ENCODE results near the gene NATD1.

Gene NATD1

DNA sequence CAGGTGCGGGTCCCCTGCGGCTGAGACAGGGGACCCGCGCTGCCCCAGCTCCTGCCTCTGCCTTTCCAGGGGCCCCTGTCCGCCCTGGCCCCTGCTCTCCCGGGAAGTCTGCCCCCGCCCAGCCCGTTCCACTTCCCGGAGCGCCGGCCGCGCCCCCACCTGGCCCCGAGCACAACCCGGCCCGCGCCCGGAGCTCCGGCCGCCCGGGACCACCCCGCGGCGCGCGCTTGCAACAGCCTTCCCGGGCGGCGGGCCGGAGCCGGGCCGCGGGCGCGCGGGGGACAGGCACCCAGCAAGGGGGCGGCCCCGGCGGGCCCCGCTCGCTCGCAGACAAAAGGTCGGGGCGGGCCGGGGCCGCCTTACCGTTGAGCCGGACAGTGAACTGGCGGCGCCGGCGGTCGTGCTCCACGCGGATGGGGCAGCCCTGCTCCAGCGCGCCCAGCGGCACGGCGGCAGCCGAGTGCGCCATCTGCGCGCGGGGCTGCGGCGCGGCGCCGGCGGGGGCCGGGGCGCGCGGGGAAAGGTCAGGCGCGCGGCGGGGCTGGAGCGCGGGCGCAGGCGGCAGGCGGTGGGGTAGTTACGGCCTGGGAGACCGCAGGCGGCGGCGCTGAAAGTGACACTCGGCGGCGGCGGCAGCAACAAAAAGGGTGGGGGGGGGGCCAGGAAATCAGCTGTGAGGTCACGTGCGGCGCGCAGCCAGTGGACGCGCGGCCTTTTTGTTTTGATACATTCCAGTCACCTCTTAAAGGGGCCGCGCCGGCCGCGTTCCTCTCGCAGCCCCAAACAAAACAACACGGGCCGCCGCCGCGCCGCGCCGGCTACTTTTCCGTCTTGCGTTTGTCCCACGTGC, at the start of gene NATD1:
Gene NATD1, minus strand, starts transcription at position 615 of the 850 bp plus-strand sequence. Its CDS starts 146 bp downstream, at position 469.
- DNase-seq = peak; percentile 61

DNA sequence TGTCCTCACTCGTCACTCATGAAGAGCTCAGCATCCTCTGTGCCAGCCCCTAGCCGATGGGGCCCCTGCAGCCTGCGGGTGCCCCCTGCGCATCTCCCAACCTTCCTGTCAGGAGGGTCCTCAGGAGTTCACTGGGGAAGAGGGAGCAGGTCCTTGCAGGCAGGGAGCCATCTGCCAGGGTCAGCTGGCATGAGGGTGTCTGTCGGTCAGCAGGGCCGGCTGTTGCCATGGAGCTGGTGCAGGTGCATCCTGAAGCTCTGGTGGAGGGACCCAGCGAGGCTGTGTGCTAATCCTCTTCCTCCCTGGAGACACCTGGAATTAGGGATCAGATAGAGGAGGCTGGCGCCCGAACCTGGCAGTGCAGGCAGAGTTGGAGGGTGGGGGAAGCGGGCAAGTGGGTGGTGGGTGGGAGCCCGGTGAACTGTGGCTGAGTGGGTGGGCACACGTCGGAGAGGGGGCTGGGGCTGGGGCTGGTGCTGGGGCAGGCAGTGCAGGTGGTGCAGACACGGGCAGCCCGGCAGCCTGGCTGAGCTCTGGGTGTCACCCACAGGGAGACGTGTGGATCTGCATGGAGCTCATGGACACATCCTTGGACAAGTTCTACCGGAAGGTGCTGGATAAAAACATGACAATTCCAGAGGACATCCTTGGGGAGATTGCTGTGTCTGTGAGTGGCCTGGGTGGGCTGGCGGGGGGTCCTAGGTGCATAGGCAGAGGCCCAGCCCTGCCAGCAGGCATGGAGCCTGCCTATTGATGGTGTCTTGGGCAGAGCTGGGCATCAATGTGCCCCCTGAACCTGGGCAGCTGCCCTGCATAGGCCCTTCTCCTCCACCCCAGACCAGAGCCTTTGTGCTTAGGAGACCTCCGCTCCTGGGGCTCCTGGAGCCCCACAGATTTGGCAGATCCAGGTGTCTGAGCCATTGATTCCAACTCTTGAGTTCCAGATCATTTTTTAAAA, 48.7 kb upstream of the NATD1 start:
- no peak for DNase-seq

GRCh38 chr17:21300601-21301571, 47.7 kb upstream of the NATD1 start:
- DNase-seq = no peak

GRCh38 chr17:21299981-21300600, 46.9 kb upstream of the NATD1 start:
- DNase-seq = no peak

DNA sequence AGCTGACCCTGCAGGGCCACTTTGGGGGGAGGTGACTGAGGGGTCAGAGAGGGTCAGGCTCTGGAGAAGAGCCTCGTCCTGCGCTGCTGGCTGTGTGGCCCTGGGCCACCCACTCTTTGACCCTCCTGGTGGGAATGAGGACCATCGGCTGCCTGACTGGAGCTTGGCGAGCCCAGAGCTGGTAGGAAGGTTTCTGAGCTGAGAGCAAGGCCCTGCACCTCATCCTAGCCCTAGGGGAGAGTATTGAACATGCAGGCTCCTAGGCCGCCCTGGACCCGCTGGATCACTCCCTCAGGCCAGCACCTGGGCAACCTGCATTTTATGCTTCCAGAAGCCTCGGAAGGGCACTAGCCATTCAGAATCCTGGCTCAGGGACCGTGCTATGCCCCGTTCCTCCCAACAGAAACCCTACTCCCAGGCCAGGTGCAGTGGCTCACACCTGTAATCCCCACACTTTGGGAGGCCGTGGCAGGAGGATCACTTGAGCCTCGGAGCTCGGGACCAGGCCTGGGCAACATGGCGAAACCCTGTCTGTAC, 45.8 kb upstream of the NATD1 start:
- no peak for DNase-seq

DNA sequence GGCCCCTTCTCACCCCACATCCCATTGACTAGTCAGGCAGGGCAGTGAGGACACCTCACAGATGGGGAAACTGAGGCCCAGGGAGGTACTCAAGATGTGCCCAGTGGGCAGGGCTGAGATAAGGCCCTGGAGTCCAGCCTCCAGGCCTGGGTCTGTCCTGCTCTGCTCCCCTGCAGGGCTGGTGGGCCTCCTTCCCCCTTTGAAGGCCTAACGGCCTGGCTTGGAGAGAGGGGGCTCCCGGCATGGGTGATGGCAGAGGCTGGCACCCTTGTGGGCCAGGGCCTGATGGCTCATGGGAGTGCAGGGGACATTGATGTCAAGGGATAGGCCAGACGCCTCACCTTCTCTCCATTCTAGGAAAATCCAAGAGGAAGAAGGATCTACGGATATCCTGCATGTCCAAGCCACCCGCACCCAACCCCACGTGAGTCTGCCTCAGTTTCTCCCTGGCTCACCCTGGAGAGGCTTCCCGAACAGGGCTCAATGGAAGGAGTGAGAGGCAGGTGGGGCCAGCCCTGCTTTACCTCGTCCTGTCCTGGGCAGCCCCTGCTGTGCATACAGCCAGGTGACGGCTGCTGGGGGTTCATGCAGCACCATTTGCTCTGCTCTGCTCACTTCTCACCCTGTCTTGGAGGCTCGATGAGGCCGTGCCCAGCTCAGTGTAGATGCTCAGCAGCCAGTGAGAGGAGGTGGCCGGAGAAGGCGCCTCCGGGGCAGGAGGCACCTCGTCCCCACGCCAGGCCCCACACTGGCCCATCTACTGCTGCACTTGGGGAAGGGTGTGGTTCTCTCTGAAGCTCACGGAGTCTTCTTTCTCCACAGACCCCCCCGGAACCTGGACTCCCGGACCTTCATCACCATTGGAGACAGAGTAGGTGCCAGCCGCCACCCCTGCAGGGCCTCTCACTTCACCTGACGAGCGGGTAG, 45.1 kb upstream of the NATD1 start:
- no peak for DNase-seq

DNA sequence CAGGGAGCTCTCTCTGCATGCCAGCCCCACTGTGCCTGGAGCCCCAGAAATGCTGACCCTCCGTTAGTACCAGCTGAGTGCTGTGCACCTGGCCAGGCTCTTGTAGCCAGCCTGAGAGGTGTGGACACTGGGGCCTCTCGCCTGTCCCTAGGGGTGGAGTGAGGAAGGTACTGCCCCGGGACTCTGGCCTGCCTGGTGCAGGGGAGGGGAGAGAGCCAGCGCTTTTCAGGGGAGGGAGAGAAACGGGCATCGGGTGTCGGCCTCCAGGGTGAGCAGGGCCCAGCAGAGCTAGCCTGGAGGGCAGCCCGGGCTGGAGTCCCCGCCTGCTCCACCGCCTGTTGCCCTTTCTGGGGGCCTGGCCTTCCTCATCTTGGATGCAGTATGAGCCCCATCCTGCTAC, 44.4 kb upstream of the NATD1 start:
- DNase-seq = no peak

- DNase-seq = no peak
Measured at GRCh38 chr17:21297026-21297520, 43.9 kb upstream of the NATD1 start.

- DNase-seq = no peak
Measured at GRCh38 chr17:21296097-21297025, 43.2 kb upstream of the NATD1 start.

DNA sequence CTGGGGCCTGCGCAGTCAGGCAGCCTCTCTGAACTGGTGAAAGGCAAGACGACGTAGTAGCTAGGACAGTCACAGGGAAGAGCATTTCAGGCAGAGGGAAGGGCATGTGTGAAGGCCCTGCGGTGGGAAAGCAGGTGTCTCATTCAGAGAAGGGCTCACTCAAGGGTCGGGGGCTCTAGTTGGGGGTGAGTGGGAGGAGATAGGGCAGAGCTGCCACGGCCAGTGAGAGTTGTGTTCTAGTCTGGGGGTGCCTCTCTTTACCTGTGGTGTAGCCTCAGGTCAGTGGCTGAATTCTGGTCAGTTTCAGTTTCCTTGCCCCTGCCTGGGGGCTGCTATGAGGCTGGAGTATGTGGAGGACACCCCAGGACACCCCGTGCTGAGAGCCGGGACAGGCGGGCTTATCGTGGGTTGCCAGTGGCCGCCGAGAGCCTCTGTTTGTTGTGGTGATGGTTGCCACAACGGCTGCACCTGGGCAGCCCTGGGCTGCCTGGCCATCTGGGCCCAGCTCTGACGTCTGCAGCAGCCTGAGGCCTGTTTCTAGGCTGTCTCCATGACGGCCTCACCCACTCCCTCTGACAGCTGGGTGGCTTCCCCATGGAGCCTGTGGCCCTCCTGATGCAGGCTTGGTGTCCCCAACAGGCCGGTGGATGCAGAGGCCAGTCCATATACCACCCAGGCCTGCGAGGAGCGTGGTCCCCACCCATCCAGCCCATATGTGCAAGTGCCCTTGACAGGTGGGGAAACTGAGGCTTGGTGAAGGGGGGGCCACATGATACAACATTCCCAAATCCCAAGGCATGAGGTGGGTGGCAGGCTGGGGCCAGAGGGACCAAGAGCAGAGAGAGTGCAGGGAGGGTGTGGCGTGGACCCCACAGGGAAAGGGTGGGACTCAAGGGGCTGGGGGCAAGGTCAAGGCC, 42.1 kb upstream of the NATD1 start:
- DNase-seq = no peak

GRCh38 chr17:21294321-21295035, 41.3 kb upstream of the NATD1 start:
- no peak for DNase-seq

DNA sequence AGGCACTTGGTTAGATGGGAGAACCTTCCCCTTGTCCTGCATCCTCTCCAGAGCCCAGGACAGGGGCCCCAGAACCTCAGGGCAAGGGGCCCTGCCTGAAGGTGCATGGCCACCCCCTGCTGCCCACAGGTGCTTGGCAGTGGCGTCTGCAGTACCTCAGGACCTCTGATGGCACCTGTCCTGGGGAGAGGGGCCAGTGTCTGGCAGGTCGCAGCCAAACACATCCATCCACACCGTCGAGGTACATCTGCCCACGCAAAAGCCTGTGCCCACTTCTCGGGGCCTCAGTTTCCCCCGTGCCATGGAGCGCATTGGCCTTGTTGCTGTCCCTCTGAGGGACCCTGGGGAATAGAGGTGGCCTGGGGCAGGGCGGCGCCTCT, 40.6 kb upstream of the NATD1 start:
- no peak for DNase-seq

GRCh38 chr17:21292867-21293830, 39.9 kb upstream of the NATD1 start:
- no peak for DNase-seq

GRCh38 chr17:21291862-21292261, 38.7 kb upstream of the NATD1 start:
- no peak for DNase-seq

- DNase-seq = no peak
Measured at GRCh38 chr17:21291357-21291756, 38.1 kb upstream of the NATD1 start.

DNA sequence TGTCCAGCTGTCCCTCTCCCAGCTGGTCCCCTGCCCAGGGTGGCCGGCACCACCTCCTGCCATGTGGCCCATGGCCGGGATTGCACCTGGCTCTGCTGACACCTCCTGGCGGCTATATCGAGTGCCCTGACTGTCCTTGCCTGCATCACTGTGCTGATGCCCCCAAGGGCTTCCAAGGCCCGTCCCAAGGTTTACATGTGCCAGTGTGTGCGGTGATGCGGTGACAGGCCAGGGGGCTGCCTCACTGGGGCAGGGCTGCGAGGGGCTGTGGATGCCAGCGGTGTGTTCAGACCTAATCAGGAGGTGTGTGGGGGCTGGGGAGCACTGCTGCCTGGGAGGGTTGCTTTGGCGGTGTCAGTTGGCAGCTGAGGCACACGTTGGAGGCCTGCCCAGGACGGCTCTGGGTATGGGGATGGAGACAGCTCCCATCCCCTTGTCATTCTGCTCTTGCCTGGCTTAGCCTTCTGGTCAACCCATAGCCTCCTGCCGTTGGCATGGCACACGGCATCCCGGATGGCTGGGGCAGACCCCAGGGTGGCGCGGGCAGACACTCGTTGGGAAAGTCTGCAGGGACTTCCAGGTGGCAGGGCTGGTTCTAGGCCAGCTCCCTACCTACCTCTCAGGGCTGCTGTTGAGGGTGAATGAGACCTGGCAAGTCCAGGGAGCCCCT, 36.8 kb upstream of the NATD1 start:
- DNase-seq = no peak
